Activated T-helper 1 cell treated with anti-CD3 and anti-CD28 coated beads, Interleukin-2, amount 50 U/mL, for 16 hours (primary cell): ENCODE data around the gene PRR18.

Source experiments
- DNase-seq, 2 donors: peaks; one replicate each; pipeline ENCODE4 v3.0.0-alpha.2; 2020; ENCODE audit warnings: low read depth in 1 of 2, low spot score in 1 of 2

Gene PRR18

DNA sequence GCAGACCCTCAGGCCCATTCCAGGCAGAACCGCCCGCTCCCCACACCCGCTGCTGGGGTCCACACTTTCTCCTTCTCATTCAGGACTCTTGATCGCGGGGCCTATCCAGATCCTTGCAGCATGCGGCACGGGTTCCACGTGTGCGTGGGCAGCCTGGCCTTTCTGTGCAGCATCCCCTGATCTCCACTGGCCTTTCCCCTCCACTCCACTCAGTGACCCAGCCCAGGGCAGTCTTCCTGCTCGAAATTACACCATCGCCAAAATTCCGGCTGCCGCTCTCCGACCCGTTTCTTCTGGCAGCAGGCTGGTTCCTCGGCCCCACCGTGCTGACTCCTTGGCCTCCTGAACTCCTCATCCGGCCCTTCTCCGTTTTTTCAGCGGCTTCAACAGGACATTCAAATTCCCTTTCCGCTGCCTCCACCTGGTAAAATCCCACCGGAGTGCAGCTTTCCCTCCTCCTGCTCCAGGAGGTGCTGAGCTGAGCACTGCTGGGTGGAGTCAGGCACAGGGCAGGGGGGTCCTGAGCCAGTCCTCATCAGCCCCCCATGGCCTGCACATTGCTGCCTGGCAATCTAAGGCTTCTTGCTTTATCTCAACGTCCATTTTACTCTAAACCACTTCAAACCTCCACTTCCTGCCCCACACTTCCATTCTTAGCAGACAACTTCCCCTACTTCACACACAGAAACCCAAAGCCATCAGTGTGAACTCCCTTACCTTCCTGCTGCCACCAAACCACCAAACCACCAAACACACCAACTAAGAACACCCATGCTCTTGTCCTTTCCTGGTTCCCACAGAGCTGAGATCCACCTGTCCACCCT, 25.2 kb upstream of the PRR18 start:
- DNase-seq: no peak

DNA sequence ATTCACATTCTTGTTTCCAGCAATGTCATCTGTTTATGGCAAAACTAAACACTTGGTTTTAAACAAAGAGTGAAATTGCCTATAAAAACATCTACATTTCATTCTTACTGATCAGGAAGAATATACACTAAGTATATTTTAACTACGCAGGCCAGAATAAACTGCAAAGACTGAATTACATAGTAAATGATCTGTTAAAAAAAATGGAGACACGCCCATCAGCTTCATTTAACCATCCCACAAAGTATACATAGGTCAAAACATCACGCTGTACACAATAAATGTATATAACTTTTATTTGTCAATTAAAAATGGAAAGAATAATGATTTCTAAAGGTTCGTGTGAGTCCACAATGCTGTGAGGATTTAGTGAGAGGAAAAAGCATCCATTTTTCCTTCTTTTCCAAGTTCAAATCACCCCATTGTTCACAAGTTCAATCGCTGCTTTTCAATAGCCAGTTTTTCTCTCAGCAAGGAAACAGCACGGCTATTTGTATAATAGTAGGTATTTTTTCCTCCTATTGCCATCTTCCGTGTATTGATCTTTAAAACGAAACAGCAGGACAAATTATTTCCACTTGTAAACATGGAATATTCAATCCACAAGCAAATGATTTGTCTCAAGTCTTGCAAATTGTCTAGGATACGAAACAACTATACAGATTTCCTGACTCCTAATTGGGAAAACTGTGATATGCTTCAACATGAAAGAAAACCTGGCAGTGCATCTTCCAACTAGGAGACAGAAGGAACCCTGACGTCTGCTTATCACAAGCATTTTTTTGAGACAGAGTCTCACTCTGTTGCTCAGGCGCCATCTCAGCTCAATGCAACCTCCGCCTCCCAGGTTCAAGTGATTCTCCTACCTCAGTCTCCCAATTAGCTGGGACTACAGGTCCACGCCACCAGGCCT, 23.6 kb upstream of the PRR18 start:
- no peak for DNase-seq

DNA sequence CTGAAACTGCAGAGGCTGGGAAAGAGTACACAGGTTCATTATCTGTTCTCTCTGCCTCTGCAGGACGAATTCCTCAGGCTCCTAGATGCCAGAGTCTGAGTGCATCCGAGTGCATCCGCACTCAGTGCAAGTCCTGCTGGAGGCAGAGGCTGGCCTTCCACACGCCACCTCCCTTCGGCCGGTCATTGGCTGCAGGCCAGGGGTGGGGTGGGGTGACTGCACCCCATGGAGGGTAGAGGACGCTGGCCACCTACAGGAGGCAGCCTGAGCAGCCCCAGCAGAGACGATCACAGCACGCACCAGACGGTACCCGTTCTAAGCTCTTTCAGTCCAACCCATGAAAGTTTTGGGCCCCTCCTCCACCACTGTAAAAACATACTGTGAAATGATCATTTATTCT, 22.4 kb upstream of the PRR18 start:
- DNase-seq: no peak

DNA sequence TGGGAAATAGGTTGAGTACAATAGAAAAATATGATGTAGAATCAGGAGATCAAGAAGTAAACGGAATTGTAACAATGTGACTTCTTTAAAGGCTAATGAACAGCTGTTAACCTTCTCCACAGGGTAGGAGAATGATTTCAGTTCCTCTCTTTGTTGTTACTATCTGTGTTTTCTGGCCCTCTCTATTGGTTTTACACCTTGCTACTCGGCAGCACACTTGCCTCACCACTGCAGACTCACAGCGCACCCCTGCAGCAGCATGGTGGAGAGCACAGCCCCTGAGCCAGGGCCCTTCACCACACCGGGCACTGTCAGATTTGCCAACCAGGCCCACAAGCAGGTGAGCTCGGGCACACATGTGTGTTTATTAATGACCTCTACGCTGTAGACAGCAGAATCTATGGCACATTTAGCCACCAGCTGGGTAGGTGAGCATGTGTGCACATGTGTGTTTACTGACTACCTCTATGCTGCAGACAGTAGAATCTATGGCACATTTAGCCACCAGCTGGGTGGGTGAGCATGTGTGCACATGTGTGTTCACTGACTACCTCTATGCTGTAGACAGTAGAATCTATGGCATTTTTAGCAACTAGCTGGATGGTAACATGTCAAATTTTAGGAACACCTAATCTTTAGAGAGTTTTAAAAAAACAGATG, 17.3 kb upstream of the PRR18 start:
- no peak for DNase-seq

DNA sequence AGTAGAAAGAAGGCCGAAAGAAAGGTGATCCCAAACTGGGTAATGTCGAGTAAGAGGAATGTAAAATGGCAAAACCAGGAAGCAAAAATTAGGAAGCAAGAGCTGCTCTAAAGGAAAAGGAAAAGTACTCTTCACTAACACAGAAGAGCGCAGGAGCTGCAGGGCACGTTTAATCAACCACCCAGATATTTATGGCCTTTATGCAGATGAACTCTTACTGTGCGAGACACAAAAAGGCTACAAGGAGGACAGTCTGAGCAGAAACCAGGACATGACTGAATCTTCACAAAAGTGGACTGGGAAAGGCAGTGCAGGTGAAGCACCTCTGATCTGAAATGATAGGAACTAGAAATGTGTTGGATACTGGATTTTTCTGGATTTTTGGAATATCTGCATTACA, 15.2 kb upstream of the PRR18 start:
- DNase-seq: no peak

DNA sequence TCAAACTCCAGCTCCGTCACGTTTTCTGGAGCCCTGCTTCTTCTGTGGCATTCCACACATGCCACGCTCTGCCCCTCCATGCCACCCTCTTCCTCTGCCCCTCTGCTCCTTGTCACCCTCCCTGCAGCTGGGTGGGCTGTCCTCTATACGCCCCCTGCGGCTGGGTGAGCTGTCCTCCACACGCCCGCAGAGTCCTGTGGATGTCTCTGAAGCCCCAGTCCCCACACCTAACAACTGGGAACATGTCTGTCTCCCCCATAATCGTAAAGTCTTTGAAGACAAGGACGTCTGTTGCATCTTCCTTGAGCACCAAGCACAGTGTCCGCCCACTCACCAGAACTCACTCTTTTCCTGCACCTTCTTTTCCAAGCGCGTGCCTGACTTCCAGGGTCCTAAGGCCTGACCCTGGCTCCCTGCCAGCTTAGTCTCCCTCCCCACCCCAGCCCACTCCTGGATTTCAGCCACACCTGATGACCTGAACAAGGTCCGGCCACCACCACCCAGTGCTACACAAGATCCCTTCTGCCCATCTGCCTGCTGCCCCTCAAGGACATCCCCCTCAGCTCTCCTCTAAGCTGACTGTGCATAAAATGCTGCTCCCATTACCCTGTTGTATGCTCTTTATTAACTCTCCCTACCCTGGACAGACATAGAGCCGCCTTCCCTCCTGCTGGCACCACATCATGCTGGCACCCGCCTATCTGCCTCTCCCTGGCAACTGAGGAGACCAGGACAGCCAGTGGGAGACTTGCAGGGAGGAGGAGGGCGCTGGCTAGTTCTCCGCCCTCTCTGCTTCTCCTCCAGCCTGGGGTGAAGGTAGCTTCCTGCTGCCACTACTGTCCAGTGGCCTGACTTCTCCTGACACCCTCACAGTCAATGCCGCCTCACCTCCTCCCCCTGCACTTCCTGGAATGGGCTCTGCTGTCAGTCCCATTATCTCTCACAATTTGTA, 10.7 kb upstream of the PRR18 start:
- DNase-seq: no peak

DNA sequence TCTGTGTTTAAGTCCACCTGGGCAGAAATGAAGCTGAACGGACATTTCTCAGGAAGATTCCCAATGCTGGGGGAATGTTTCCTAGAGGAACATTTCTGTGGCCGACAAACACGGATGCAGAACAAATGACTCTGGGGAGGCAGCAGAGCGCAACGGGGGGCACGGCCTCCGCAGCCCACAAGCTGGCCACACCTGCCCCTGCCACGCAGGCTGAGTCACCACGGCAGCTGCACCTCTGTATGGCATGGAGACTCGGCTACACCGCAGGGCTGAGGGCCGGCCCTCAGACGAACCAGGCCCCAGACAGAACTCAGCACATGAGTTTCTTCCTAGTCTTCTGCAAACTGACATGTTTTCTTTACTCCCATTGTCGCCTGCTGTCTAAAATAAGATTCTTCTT, 10.0 kb upstream of the PRR18 start:
- DNase-seq: no peak

DNA sequence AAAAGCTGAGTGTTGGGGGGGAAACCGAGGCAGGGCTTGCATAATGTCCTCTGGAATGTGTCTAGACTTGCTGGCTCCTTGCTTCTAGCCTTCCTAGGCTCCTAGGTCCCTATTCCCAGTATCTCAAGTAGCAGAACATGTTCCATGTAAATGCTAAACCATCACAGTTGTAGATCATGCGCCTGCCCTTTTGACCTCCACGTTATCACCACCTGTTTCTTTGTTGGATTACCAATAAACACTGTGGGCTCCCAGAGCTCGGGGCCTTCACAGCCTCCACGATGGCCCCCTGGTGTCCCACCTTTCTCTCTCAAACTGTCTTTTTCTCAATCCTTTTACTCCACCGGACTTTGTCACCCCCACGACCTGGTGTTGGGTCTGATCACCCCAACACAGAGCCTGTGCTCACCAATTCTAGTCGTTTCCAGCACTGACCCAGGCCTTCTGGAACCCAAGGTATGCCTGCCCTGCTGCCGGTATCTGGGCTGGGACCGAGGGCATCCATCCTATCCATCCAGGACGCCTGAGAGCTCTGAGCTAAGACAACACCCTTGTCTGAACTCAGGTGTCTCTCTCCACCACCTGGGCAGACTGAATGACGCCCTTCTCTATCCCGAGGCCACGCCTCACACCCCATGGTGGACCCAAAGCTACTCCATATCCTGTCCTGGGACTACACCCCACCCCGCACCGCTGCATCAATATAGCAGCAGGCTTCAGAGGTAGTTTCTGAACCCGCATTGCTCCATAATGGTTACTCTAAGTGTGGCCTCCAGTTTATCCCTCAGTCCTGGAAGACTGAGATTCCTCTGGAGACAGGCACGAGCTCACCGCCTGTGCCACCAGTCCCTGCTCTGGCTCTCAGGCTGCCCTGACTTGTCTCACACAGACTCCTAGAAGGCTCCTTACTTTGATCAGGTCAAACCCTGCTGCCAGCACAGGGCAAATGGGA, 9.3 kb upstream of the PRR18 start:
- no peak for DNase-seq

DNA sequence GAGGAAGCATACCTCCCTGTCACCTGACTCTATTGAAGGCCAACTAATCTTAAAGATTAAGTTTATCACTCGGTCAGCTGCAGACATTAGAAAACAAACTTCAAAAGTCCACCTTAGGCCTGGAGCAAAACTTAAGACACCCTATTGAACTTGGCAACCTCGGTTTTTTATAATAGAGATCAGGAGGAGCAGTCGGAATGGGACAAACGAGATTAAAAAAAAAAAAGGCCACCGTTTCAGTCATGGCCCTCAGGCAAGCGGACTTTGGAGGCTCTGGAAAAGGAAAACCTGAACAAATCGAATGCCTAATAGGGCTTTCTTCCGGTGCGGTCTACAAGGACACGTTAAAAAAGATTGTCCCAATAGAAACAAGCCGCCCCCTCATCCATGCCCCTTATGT, 7.2 kb upstream of the PRR18 start:
- DNase-seq: no peak

DNA sequence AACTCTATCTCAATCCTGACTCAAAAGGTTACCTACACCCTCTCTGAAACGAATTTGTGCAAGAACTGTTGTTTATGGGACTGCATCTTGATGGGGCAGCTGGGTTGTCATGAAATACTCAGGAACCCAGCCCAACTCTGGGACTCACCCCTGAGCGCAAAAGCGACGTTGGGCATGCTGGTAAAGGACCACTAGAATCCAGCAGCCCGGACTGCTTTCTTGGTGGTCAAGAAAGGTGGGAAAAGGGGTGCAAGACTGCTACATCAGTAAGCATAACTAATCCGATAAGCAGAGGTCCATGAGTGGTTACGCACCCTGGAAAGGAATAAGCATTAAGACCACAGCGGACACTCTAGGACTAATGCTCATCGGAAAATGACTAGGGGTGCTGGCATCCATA, 6.3 kb upstream of the PRR18 start:
- DNase-seq: no peak

DNA sequence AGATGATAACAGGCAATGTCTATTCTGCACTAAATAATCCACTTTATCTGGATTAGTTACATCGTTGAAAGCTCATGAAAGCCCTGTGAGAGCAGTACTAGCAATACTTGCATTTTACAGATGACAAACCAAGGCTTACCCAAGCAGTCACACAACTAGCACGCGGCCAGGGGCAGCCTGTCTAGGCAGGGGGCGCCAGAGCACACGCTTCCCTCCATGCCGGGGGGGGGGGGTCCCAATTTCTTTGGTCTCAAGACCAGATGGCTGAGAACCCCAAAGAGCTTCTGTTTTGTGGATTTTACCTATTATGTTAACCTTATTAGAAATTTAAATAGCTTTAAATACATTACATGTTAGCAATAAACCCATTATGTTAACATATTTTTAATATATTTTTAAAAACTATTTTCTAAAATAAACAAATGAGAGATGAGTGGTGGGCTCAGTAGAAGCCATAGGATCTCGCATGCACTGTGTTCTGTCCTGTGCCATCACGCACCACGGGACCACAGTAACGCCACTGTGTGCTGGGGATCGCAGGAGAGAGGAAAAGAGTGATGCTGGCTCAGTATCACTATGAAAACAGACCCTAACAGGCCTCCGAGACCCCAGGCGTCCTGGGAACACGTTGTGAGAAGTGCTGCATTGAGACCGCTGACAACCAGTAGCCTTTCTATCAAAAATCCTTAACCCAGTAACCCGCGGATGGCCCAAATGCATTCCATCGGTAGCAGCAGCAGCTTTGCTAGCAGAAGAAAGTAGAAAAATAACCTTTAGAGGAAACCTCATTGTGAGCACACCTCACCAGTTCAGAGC, 5.3 kb upstream of the PRR18 start:
- peak in 1 of 2 donors; percentile 19 for DNase-seq

DNA sequence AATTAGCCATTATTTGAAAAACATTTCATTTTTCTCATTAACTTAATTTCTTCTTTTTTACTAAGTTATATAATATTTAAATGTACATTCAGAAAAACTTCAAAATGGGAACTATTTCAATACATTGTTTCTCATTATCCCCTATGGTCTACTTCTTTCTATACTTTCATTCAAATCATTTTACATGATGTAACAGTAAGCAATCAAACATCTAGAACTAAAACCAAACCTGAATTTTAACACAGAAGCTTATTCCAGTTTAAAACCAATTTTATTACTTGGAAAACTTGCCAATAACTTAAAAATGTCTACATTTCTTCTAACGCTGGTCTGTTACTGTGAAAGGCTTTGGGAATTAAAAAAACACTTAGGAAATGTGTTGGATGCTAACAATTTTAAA, 4.6 kb upstream of the PRR18 start:
- DNase-seq: no peak

DNA sequence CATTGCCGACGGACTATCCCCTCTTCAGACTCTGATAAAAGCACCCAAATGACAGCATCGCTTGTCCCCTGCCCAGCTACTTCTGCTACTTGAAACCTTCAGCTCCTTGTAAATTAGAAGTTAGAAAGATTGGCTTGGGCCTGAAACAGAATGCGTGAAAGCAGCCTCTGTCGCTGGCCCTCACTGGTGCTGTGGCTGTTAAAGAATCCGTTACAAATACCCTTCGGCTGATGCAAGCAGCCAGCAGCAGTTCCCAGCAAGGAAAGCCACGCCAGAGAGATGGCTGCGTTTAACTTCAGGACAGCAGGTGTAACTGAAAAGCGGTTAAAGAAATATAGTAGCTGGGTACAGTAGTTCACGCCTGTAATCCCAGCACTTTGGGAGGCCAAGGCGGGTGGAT, 2.4 kb upstream of the PRR18 start:
- no peak for DNase-seq

DNA sequence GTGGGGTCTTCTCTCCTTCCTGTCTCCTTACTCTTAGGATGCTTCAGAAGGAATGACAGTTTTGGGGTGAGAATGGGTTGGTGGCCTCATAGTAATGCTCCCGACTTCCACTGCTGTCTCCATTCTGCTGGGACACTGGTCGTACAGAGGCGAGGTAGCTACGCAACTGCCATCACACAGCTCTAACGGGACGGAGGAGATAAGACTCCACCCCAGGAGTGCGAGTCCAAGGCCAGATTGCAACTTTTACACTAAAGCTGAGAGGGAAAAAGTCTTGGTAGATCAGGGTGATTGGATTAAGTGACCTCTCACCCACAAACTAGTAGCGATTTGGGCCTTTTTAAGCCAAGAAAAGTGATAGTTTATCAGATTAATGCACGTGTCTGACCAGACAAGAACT, 1.8 kb upstream of the PRR18 start:
- no peak for DNase-seq

DNA sequence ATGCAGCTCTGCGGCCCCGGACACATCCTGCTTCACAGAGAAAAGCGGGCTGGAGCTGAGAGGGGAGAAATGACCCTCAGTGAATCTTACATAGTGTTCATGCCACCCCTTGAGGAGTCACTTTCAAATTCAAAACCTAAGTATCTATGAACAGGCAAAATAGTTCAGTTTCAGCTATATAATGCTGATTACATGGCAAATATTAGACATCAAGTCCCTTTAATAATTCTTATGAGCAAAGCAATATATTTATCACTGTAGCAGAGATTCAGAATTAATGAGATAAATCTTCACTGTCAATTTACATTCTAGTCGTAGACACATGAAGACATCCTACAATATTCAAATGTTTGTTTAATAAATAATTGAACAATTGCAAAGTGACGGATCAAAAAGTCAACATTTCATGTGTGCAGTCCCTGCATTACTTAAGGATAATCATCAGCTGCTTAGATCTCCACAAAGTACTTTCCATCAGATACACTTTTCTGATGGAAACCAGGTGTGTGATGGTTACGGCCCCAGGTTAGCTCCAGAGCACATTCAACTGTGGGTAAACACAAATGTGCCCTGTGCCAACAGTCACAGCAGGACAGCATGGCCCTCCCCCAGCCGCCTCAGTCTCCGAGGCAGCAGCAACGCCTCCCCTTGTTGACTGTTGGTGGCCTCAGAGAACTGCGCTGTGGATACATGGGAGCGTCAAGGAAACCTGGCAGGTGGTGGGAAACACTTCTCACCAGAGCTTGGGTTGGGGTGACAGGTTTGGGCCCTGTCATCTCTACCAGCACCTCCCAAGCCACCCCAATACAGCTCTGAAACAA, 787 bp upstream of the PRR18 start:
- no peak for DNase-seq

DNA sequence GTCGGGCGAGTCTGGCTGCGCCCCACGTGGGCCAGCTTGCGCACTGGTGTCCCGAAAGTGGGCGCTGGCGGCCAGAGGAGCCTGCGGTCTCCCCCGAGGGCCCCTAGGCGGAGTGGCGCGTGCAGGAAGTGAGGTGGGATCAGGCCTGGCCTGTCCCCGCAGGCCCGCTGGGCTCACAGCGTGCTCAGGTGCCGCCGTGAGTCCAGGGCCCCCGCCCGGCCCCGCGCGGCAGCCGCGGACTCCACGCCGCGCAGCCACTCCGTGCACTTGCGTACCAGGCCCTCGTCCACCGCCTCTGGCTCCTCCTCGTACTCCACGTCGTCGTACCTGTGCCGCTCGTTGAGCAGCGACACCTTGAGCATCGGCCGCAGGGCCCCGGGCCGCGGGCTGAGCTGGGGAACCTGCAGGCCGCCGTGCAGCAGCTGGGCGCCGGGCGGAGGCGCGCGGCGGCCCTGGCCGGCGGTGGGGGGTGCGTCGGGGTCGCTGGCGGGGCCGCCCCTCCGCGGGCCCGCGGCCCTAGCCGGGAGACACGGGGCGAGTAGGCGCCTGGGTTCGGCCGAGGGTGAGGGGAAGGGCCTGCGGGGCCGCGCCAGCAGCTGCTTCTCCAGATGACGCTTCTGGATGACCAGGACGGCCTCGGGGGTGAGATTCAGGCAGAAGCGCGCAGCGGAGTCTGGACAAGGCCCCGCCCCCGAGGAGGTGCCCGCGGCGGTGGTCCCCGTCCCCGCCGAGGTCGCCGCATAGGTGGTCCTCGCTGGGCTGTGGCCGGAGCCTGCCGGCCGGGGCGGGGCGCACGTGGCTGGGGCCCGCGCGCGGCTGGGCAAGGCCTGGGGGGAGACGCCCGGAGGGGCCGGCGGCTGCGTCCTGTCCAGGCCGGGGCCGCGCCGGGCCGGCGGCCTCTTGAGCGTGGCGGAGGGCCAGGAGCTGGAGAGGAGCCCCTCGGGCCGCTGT, 835 bp downstream of the PRR18 start:
- no peak for DNase-seq
